Spleen (tissue), 11 donors: ENCODE measurements around the gene F2RL3. TPM values are rescaled to one million over a fixed set of nuclear protein-coding genes. Genes with fewer than 3 reads are reported as not detected.
A peak's percentile ranks its signal among the peaks of the same experiment; 100 is the strongest.

Source experiments
- DNase-seq: peaks from one replicate; pipeline ENCODE4 v3.0.0-alpha.2; 2020
- H3K27ac ChIP-seq, 8 donors: fragments of 200-600 bp; sonication (generic) in 7 of 8; 1 replicate in 4 of 8; 2 replicates in 4 of 8; pipeline versions ENCODE4 v1.5.0 to v1.8.0; 2016 to 2021; ENCODE audit warnings: inconsistent platforms in 4 of 8, mild to moderate bottlenecking in 4 of 8, moderate library complexity in 1 of 8
- H3K27me3 ChIP-seq, 7 donors: fragments of 200-600 bp; sonication (generic) in 6 of 7; replicated peaks in 1 of 7; 1 replicate in 4 of 7; 2 replicates in 3 of 7; pipeline versions ENCODE4 v1.5.0 to v1.8.0; 2016 to 2021; ENCODE audit warnings: inconsistent platforms in 3 of 7, mild to moderate bottlenecking in 1 of 7
- H3K36me3 ChIP-seq, 6 donors: fragments of 200-600 bp; sonication (generic) in 5 of 6; 1 replicate in 4 of 6; 2 replicates in 2 of 6; pipeline versions ENCODE4 v1.5.0 to v1.8.0; 2016 to 2021; ENCODE audit warnings: inconsistent platforms in 2 of 6
- H3K4me1 ChIP-seq, 6 donors: fragments of 200-600 bp; sonication (generic) in 5 of 6; 1 replicate in 3 of 6; 2 replicates in 3 of 6; pipeline versions ENCODE4 v1.5.0 to v1.8.0; 2016 to 2021; ENCODE audit warnings: inconsistent platforms in 3 of 6
- H3K4me3 ChIP-seq, 8 donors: fragments of 200-600 bp; sonication (generic) in 7 of 8; 1 replicate in 4 of 8; 2 replicates in 4 of 8; pipeline versions ENCODE4 v1.5.0 to v1.8.0; 2016 to 2021; ENCODE audit warnings: inconsistent platforms in 4 of 8, mild to moderate bottlenecking in 4 of 8, moderate library complexity in 2 of 8
- H3K9me3 ChIP-seq, 8 donors: fragments of 200-600 bp; sonication (generic) in 7 of 8; 1 replicate in 4 of 8; 2 replicates in 4 of 8; pipeline versions ENCODE4 v1.5.0 to v1.8.0; 2016 to 2021; ENCODE audit warnings: inconsistent platforms in 4 of 8
- POLR2A ChIP-seq, 3 donors: fragments of 450-650 bp; IDR thresholded peaks; one replicate each; pipeline ENCODE4 v1.5.1; 2017; ENCODE audit warnings: antibody characterized with exemption in 3 of 3, mild to moderate bottlenecking in 1 of 3
- POLR2AphosphoS5 ChIP-seq, 3 donors: sonication (generic); formaldehyde crosslinking; IDR thresholded peaks; one replicate each; pipeline ENCODE4 v1.5.1; 2017; ENCODE audit warnings: antibody characterized with exemption in 3 of 3
- WGBS, 5 donors: extraction: QIAGEN DNeasy Blood & Tissue Kit in 3 of 5; methylation state at CpG; one replicate each; pipeline versions ENCODE4 v1.1.5 to v1.1.7; 2013 to 2018; 5-methylcytosine and 5-hydroxymethylcytosine counted together
- intact Hi-C: fragments of 100-400 bp; cut with DNase I; formaldehyde crosslinking; loops from one replicate; pipeline ENCODE4 v1.15.0; 2023; ENCODE audit warnings: low total_unique reads
- polyA plus RNA-seq, 3 donors: library from polyadenylated mRNA; stranded (reverse); fragments of 200-250 nt; gene quantifications; one replicate each; pipeline ENCODE4 v1.2.1, GENCODE V29; 2013
- total RNA-seq, 7 donors: library from RNA; depleted of rRNA in 3 of 7; stranded (reverse); fragments of >200 nt in 3 of 7; fragmentation: NEBNext Ultra II Directional in 4 of 7; extraction: Animal tissue kit (Norgen Biotek cat#: 25700) in 4 of 7; gene quantifications; one replicate each; pipeline versions ENCODE4 v1.1.0 to v1.2.1, GENCODE V29; 2016 to 2021
- TF ChIP-seq, protein P1 (sequence below), 11 experiments: fragments of 200-600 bp in 7 of 11; fragments of 450-650 bp in 4 of 11; sonication (generic) in 4 of 11; IDR thresholded peaks in 8 of 11; conservative IDR thresholded peaks in 3 of 11; 1 replicate in 7 of 11; 2 replicates in 4 of 11; pipeline versions ENCODE4 v1.4.0 to v1.8.0; 2016 to 2021; ENCODE audit warnings: antibody characterized with exemption in 11 of 11, inconsistent platforms in 4 of 11, mild to moderate bottlenecking in 1 of 11
- donor health status: healthy with polysubstance abuse.
- donor health status: DM: no; HTN: no; CAD: no; lungs with moderate emphysema.
- donor health status: DM: no; HTN: no; CAD: no.
- donor health status: Bipolar disorder and iron deficiency.
- donor health status: healthy.
- donor health status: DM: no; HTN: no; CAD: no.
- donor health status: DM: yes; HTN: yes; CAD: no.

F2RL3 gene
- total and polyA plus RNA-seq, 10 donors: 0.48 to 5.4 (median 1.8) TPM

DNA sequence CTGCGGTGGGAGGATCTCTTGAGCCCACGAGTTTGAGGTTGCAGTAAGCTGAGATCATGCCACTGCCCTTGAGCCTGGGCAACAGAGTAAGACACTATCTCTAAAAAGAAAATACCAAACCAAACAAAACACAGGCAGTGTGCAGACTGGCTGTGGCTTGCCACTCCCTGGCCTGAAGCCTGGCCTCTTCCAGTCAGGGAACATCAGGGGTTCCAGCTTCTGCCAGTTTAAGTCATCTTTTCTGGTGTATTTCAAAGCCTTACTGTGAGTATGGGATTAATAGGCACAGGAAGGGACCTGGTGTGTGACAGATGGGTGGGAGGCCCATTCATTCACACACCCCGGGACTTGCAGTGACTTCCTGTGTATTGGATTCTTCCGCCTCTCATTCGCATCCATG lies 27.0 kb upstream of the F2RL3 start:
- no peaks in the 10 kb centered on the region for H3K9me3 ChIP-seq

DNA sequence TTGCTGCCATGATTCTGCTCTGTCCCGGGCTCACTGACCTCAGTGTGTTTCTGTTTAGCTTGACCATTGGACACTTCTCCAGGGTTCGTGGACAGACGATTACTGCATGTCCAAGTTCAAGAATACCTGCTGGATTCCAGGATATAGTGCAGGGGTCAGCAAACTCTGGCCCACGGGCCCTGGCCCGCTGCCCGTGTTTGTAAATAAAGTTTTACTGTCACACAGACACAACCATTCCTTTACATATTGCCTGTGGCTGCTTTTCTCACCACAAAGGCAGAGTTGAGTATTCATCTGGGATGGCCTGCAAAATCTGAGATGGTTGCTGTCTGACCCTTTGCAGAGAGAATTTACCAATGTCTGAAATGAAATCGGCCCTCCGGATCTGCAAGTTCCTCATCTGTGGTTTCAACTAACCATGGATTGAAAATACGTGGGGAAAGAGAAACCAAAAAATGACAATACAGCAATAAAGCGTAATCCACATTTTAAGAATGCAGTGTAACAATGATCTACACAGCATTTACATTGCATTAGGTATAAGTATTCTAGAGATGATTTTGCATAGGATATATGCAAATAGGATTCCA lies 25.9 kb upstream of the F2RL3 start:
- TF ChIP-seq POLR2AphosphoS5 (IDR thresholded peaks at IDR 0.05) (no peak), POLR2A (IDR thresholded peaks at IDR 0.05) (no peak)
- TF ChIP-seq, protein P1, sequence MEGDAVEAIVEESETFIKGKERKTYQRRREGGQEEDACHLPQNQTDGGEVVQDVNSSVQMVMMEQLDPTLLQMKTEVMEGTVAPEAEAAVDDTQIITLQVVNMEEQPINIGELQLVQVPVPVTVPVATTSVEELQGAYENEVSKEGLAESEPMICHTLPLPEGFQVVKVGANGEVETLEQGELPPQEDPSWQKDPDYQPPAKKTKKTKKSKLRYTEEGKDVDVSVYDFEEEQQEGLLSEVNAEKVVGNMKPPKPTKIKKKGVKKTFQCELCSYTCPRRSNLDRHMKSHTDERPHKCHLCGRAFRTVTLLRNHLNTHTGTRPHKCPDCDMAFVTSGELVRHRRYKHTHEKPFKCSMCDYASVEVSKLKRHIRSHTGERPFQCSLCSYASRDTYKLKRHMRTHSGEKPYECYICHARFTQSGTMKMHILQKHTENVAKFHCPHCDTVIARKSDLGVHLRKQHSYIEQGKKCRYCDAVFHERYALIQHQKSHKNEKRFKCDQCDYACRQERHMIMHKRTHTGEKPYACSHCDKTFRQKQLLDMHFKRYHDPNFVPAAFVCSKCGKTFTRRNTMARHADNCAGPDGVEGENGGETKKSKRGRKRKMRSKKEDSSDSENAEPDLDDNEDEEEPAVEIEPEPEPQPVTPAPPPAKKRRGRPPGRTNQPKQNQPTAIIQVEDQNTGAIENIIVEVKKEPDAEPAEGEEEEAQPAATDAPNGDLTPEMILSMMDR (IDR thresholded peaks at IDR 0.05 in 8 of 11, conservative IDR thresholded peaks at IDR 0.05 in 3 of 11): no peak
- H3K4me3 ChIP-seq: peak overlapping the region in 1 of 8 donors; percentile 5
- no peaks in the 10 kb centered on the region for H3K9me3 ChIP-seq
- H3K27me3 ChIP-seq: no peaks in the 10 kb centered on the region
- DNase-seq: no peak
- H3K27ac ChIP-seq: peak overlapping the region in 5 of 8 donors; percentile 15 to 61 (median 41)
- peaks cover 0 to 21% (median 6%) of the 10 kb centered on the region in 6 donors for H3K4me1 ChIP-seq
- 63 to 74% (median 71%) methylated on average over 10 of the region's 10 CpGs for WGBS, 5 donors
- peaks cover 3 to 95% (median 64%) of the 10 kb centered on the region in 6 donors for H3K36me3 ChIP-seq
- intact Hi-C loops: no loop called here

More for the DNA sequence above, 27.0 kb upstream of the F2RL3 start:
- TF ChIP-seq, protein P1 (IDR thresholded peaks at IDR 0.05 in 8 of 11, conservative IDR thresholded peaks at IDR 0.05 in 3 of 11): no peak
- TF ChIP-seq POLR2AphosphoS5 (IDR thresholded peaks at IDR 0.05) (no peak), POLR2A (IDR thresholded peaks at IDR 0.05) (no peak)
- Histone ChIP-seq H3K27ac (peak overlapping the region in 2 of 8 donors; percentile 15 to 61), H3K4me3 (no peak overlapping the region), H3K36me3 (peaks cover 3 to 89% (median 55%) of the 10 kb centered on the region in 6 donors), H3K27me3 (no peaks in the 10 kb centered on the region), H3K4me1 (peaks cover 0 to 21% (median 6%) of the 10 kb centered on the region in 6 donors)
- intact Hi-C loops: no loop called here
- 88 to 95% (median 93%) methylated on average over 5 of the region's 5 CpGs for WGBS, 5 donors
- no peak for DNase-seq

DNA sequence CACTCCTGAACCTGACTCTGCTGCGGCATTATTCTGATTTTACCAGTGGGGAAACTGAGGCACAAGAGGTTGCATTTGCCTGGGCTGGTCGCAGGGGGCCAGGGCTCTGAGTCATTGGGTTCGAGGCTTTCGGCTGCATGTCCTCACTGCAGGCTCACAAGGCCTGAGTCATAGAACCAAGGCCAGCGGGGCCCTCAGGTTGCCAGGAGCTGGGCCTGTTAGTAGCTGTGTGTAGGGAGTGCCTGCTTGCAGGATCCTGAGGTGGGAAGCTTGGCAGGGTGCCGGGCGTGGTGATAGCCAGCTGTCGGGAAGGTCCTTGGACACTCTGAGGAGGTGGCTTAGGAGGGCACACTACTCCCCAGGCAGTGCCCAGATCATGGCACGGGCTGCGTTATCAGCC lies 21.6 kb upstream of the F2RL3 start:
- H3K27me3 ChIP-seq: no peaks in the 10 kb centered on the region
- DNase-seq: no peak
- intact Hi-C loops: no loop called here
- TF ChIP-seq POLR2AphosphoS5 (IDR thresholded peaks at IDR 0.05): no peak
- TF ChIP-seq, protein P1 (IDR thresholded peaks at IDR 0.05 in 8 of 11, conservative IDR thresholded peaks at IDR 0.05 in 3 of 11): no peak
- no peak for TF ChIP-seq POLR2A (IDR thresholded peaks at IDR 0.05)
- H3K4me3 ChIP-seq: no peak overlapping the region
- peaks cover 3 to 100% (median 92%) of the 10 kb centered on the region in 6 donors for H3K36me3 ChIP-seq
- no peak overlapping the region for H3K27ac ChIP-seq
- H3K9me3 ChIP-seq: no peaks in the 10 kb centered on the region
- H3K4me1 ChIP-seq: peaks cover 0 to 16% (median 7%) of the 10 kb centered on the region in 6 donors
- 92 to 100% (median 96%) methylated on average over 7 to 10 of the region's 10 CpGs for WGBS, 5 donors

DNA sequence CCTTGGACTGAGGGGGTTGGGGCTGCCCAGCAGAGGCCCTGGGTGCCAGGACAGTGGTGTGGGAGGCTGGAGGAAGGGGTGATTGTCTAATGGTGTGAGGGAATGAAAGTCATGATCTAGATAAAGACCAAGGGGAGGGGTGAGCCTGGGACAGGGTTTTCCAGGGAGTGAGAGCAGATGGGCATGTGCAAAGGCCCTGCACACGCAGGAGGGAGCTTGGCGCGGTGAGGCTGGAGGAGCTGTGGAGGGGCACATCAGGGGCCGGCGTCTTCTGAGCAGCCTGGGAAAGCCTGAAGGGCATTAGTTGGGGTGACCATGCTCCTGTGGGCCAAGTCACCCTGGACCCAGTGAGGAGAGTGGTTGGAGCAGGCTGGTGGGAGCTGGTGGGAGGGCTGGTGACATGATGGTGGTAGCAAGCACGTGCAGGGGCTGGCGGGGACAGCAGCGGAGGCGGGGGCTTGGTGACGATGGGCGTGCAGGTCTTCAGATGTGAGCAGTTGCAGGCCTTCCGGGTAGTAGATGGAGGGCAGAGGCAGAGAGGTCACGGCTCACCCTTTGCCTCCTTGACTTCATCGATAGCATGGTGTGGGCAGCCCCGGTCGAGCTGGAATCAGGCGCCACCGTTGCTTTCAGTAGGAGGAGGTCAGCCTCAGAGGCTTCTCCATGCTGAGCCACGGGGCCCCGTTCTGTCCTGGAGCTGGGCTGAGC lies 20.2 kb upstream of the F2RL3 start:
- intact Hi-C loops: no loop called here
- H3K4me1 ChIP-seq: peaks cover 0 to 10% (median 1%) of the 10 kb centered on the region in 6 donors
- no peaks in the 10 kb centered on the region for H3K9me3 ChIP-seq
- TF ChIP-seq, protein P1 (IDR thresholded peaks at IDR 0.05 in 8 of 11, conservative IDR thresholded peaks at IDR 0.05 in 3 of 11): no peak
- TF ChIP-seq POLR2AphosphoS5 (IDR thresholded peaks at IDR 0.05): no peak
- no peaks in the 10 kb centered on the region for H3K27me3 ChIP-seq
- 92 to 98% (median 95%) methylated on average over 17 to 20 of the region's 20 CpGs for WGBS, 5 donors
- no peak overlapping the region for H3K4me3 ChIP-seq
- H3K27ac ChIP-seq: no peak overlapping the region
- H3K36me3 ChIP-seq: peaks cover 3 to 100% (median 91%) of the 10 kb centered on the region in 6 donors
- DNase-seq: no peak
